ENCODE data around the gene DDOST.
"Not testable (repeated sequence)": the region's sequence is repeated elsewhere in the genome, so short reads cannot be mapped to it uniquely, and the experiment has no call there.

The DDOST gene

DNA sequence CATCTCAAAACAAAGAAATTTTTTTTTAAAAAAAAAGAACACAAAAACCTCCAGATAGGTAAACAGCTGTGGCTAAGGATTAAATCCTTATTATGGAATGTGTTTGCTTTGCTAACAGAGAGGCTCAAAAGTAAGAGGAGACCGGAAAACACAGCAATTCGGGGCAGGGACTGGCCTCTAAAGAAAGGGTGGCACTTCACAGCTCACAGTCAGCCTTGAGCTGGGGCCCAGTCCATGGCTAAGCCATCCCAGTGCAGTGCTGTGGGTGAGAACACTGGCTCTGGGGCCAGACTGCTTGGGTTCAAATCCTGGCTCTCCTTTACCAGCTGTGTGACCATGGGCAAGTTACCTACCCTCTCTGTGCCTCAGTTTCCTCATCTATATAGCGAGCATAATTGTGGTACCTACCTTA is 28.5 kb upstream of the DDOST start:
- no peak for DNase-seq

GRCh38 chr1:20686883-20687725 is 25.9 kb upstream of the DDOST start:
- DNase-seq, result no peak

GRCh38 chr1:20685741-20686140 is 24.6 kb upstream of the DDOST start:
- DNase-seq, result no peak

- DNase-seq, result no peak
Measured at GRCh38 chr1:20685099-20685662, 24.0 kb upstream of the DDOST start.

DNA sequence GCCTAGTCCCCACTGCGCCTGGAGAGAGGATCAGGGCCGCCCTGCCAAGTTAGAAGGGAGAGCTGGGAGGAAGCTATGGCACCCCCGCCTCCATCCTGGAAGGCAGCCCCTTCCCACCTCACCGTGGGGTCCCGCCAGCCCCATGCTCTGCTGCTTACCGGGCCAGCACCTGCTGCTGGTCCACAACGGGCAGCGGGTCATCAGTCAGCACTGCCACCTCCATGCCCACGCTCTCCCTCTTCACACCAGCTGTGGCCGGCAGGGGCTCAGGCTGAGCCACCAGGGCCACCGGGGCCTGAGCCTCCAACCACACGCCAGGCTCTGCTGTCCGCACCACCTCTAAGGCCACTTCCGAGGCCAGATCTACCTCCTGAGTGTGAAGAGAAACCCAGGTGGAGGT is 23.5 kb upstream of the DDOST start:
- DNase-seq, result no peak

- no peak for DNase-seq
Measured at GRCh38 chr1:20684050-20684620, 23.0 kb upstream of the DDOST start.

DNA sequence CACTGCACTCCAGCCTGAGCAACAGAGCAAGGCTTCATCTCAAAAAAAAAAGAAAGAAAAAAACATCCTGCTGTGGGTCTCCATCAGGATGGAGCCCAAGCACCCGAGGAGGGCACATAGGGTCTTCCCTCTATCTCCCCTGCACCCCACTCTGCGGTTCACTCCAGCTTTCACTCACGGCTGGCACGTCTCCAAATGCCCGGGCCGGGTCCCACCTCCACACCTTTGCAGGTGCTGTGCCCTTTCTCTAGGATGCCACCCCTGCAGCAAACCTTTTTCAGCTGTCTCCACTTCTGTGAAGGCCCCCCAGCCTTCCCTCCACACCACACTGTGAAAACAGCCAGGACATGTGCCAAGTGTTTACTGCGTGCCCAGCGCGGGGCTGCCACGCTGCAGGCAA is 22.4 kb upstream of the DDOST start:
- no peak for DNase-seq

DNA sequence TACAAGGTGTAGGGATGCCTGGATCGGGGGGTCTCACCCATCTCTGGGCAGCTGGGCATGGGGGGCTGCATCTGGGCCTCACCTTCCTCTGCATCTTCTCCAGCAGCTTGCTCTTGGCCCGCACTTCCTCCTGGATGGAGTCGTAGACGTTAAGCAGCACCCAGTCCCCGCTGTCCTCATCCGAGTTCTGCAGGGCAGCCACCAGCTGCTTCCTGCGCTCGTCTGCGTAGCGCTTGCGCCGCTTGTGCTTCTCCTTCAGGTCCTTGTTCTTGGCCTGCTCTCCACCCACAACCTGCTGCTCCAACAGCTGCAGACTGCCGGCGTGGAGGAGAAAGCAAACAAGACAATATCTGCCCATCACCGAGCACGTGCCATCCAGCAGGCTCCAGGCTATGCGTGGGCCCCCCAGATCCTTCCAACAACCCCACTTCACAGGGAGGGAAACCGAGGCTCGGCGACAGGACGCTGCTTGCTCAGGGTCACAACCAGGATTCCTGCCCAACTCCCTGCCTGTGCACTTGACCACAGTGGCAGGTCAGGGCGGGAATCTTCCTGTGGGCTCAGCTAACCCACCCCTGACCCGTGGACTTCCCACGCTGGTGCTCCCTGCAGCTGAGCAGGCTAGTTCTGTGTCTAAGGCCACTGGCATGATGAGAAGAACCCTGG is 21.5 kb upstream of the DDOST start:
- no peak for DNase-seq

DNA sequence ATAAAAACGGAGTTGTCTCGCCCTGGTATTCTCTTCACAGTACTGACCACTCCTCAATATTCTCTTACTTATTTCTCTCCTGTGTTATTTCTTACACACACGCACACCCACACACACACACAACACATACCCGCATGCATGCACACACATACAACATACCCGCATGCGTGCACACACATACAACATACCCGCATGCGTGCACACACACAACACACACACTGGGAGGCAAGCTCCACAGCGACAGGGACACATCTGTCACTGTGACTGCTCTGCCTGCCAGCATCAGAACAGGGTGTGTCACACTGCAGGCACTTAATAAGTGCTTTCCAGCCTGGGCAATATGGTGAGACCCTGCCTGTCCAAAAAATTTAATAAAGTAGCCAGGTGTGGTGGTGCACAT is 20.8 kb upstream of the DDOST start:
- no peak for DNase-seq

GRCh38 chr1:20680269-20680668 is 19.1 kb upstream of the DDOST start:
- DNase-seq, result no peak

DNA sequence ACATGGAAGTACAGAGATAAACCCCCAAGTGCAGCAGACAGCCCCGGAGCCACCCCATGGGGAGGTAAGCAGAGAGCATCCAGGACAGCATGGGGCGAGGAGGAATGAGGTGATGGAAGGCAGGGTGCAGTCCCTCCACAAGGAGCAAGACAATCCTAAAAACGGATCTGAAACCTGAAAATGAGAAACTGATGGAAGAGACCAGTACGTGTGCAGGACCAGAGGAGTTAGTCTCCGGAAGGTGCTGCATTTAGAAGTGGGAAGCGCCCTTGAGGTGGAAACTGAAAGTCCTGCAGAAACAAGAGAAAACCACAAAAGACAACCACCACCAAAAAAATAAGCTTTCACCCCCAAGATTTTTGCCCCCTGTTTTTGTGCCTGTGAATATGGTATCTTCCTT is 17.4 kb upstream of the DDOST start:
- no peak for DNase-seq

GRCh38 chr1:20673626-20674025 is 12.5 kb upstream of the DDOST start:
- not testable (repeated sequence) for DNase-seq

DNA sequence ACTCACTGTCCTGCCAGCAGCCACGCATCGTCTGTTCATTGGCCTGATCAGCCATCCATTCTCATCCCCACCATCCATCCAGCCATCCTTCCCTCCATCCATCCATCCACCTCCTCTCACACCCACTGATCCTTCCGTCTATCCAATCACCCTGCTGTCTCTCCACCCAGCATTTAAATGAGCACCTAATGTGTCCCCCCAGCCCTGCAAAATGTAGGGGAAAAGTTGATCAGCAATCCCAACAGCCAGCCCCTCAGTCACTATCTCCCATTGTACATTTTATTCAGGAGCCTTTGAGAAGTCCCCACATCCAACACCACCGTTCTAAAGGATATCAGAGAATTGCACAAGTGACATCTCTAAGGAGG is 11.1 kb upstream of the DDOST start:
- DNase-seq, result no peak

- no peak for DNase-seq
Measured at GRCh38 chr1:20670936-20671335, 9.8 kb upstream of the DDOST start.

- DNase-seq, result no peak
Measured at GRCh38 chr1:20668581-20668980, 7.4 kb upstream of the DDOST start.

DNA sequence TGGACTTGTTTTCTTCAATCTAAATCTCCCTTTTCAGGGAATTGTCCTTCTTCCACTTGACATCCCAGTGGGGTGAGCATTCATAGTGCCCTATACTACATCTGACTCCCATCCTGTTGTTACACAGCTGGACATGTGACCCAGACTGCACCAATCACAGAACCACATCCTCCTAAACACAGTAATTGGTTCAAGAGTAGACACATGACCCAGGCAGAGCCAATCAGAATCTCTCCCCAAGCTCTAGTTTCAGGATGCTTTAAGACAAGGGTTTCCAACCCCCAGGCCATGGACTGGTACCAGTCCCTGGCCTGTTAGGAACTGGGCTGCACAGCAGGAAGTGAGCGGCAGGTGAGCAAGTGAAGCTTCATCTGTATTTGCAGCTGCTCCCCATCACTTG is 5.6 kb upstream of the DDOST start:
- DNase-seq, result no peak

DNA sequence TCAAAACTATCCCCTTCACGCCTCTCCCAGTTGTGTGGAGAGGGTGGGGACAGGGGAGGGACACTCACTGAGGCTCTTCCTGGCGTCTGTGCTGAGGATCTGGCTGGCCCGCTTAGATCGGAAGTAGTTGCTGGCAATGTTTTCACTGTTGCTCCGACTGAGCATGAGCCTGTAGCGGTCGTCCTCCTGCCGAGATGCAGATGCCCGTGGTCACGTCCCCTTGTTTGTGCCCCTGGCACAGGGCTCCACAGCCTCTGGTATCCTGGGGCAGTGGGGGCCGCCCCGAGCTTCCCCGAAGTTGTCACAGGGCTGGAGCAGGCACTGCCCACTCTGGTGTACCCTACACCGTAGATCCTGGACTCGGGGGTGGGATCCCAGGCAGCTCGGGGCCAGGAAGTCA is 5.0 kb upstream of the DDOST start:
- DNase-seq, result no peak

DNA sequence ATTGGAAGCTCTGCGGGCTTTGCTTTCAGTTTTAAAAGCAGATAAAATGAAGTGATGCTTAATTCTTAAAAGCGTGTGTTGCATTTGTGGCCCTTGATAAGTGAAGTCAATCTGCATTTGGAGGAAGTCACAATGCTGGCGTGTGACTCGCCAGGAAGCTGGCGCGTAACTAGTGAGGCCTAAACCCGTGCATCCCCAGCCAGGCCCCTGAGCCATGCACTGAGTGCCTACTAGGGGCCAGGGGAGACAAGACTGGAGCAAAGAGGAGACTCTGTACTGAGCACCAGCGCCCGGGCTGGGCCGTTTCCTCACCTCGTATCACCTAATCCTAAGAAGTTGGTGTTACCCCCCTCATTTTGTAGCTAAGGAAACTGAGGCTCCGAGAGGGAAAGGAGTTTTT is 4.6 kb upstream of the DDOST start:
- DNase-seq, result no peak

- DNase-seq, result no peak
Measured at GRCh38 chr1:20663969-20664715, 3.0 kb upstream of the DDOST start.

GRCh38 chr1:20663365-20663764 is 2.2 kb upstream of the DDOST start:
- DNase-seq, result no peak

GRCh38 chr1:20662110-20662475 is 924 bp upstream of the DDOST start:
- DNase-seq, result no peak

- no peak for DNase-seq
Measured at GRCh38 chr1:20660847-20661206, 342 bp downstream of the DDOST start.

GRCh38 chr1:20660363-20660762 is 806 bp downstream of the DDOST start:
- DNase-seq, result no peak
